Activated naive CD4-positive, alpha-beta T cell (primary cell): ENCODE data around the gene RFLNA.
"Not testable (repeated sequence)": the region's sequence is repeated elsewhere in the genome, so short reads cannot be mapped to it uniquely, and the experiment has no call there.

Source experiments
- DNase-seq, 4 experiments: peaks; one replicate each; lab custom pipeline; 2025; lab: John Stamatoyannopoulos, UW

Gene RFLNA

GRCh38 chr12:124321556-124322270, 26.8 kb downstream of the RFLNA start:
- no peak for DNase-seq

- no peak for DNase-seq
Observed at GRCh38 chr12:124322271-124322998, 27.5 kb downstream of the RFLNA start.

GRCh38 chr12:124322999-124323328, 28.1 kb downstream of the RFLNA start:
- not testable (repeated sequence) for DNase-seq

- DNase-seq, result no peak
Observed at GRCh38 chr12:124323771-124324530, 29.1 kb downstream of the RFLNA start.

- no peak for DNase-seq
Observed at GRCh38 chr12:124324803-124325705, 30.2 kb downstream of the RFLNA start.

- no peak for DNase-seq
Observed at GRCh38 chr12:124326104-124326503, 31.2 kb downstream of the RFLNA start.

- no peak for DNase-seq
Observed at GRCh38 chr12:124326871-124327270, 32.0 kb downstream of the RFLNA start.

GRCh38 chr12:124327362-124328043, 32.6 kb downstream of the RFLNA start:
- DNase-seq, result no peak

GRCh38 chr12:124328116-124328515, 33.2 kb downstream of the RFLNA start:
- DNase-seq, result no peak

GRCh38 chr12:124328636-124329035, 33.7 kb downstream of the RFLNA start:
- DNase-seq, result no peak

GRCh38 chr12:124332058-124332672, 37.3 kb downstream of the RFLNA start:
- DNase-seq, result no peak

- DNase-seq, result no peak
Observed at GRCh38 chr12:124332900-124333299, 38.0 kb downstream of the RFLNA start.

- no peak for DNase-seq
Observed at GRCh38 chr12:124333724-124334123, 38.8 kb downstream of the RFLNA start.

- DNase-seq, result no peak
Observed at GRCh38 chr12:124334266-124334665, 39.4 kb downstream of the RFLNA start.

- no peak for DNase-seq
Observed at GRCh38 chr12:124334976-124335375, 40.1 kb downstream of the RFLNA start.

- no peak for DNase-seq
Observed at GRCh38 chr12:124335426-124336183, 40.7 kb downstream of the RFLNA start.

- no peak for DNase-seq
Observed at GRCh38 chr12:124336184-124336437, 41.2 kb downstream of the RFLNA start.

- no peak for DNase-seq
Observed at GRCh38 chr12:124336742-124337520, 42.0 kb downstream of the RFLNA start.

- no peak for DNase-seq
Observed at GRCh38 chr12:124337622-124338021, 42.7 kb downstream of the RFLNA start.

- no peak for DNase-seq
Observed at GRCh38 chr12:124338448-124338847, 43.6 kb downstream of the RFLNA start.
